Natural killer cell (primary cell): ENCODE data around the gene HSPB9. TPM values are rescaled to one million over a fixed set of nuclear protein-coding genes. Genes with fewer than 3 reads are reported as not detected.

Experiments used
- ATAC-seq, 3 donors: fragments of 150-1000 bp in 2 of 3; fragments of 200-7000 bp in 1 of 3; cut with Tn5 transposase; 1 replicate in 1 of 3; 2 replicates in 2 of 3; pipeline ENCODE4 v1.10.0; 2021; ENCODE audit warnings: mild to moderate bottlenecking in 2 of 3, moderate library complexity in 2 of 3
- DNase-seq, 2 donors: peaks; one replicate each; pipeline versions ENCODE4 v3.0.0 to v3.0.0-alpha.2; 2013 to 2021; ENCODE audit warnings: mixed read lengths in 1 of 2
- H3K27ac ChIP-seq: one replicate; pipeline ENCODE4 v1.5.1; 2013; ENCODE audit warnings: mild to moderate bottlenecking, low read length
- H3K27me3 ChIP-seq: one replicate; pipeline ENCODE4 v1.6.1; 2013; ENCODE audit warnings: low read length; ENCODE audit not compliant: control insufficient read depth, insufficient read depth
- H3K36me3 ChIP-seq: one replicate; pipeline ENCODE4 v1.6.1; 2013; ENCODE audit warnings: low read length; ENCODE audit not compliant: control insufficient read depth, insufficient read depth
- H3K4me1 ChIP-seq: one replicate; pipeline ENCODE4 v1.6.1; 2013; ENCODE audit warnings: low read length; ENCODE audit not compliant: control insufficient read depth, insufficient read depth
- H3K4me3 ChIP-seq: one replicate; pipeline ENCODE4 v1.5.1; 2013; ENCODE audit warnings: low read length
- H3K9me3 ChIP-seq: one replicate; pipeline ENCODE4 v1.6.1; 2013; ENCODE audit warnings: low read length; ENCODE audit not compliant: control insufficient read depth, insufficient read depth
- H3K27ac Mint-ChIP-seq, 2 donors: one replicate each; pipeline ENCODE4 v1.8.0; 2022; ENCODE audit warnings: mild to moderate bottlenecking in 2 of 2, mixed read lengths in 2 of 2, moderate library complexity in 1 of 2
- H3K27me3 Mint-ChIP-seq, 2 donors: one replicate each; pipeline ENCODE4 v1.8.0; 2022; ENCODE audit warnings: low read depth in 2 of 2, mixed read lengths in 2 of 2
- H3K36me3 Mint-ChIP-seq: one replicate; pipeline ENCODE4 v1.8.0; 2022; ENCODE audit warnings: mixed read lengths
- H3K4me1 Mint-ChIP-seq, 2 donors: one replicate each; pipeline ENCODE4 v1.8.0; 2022; ENCODE audit warnings: mixed read lengths in 2 of 2
- H3K4me3 Mint-ChIP-seq: one replicate; pipeline ENCODE4 v1.8.0; 2022; ENCODE audit warnings: mild to moderate bottlenecking, moderate library complexity, mixed read lengths
- H3K9me3 Mint-ChIP-seq, 2 donors: one replicate each; pipeline ENCODE4 v1.8.0; 2022; ENCODE audit warnings: mixed read lengths in 2 of 2
- WGBS: methylation state at CpG from one replicate; pipeline ENCODE4 v1.1.7; 2013; ENCODE audit warnings: missing lambda C conversion rate; ENCODE audit not compliant: insufficient coverage; 5-methylcytosine and 5-hydroxymethylcytosine counted together
- intact Hi-C: fragments of 100-400 bp; cut with micrococcal nuclease; formaldehyde crosslinking; loops from one replicate; pipeline ENCODE4 v1.14.2; 2022
- total RNA-seq, 4 donors: library from RNA; stranded (reverse); fragments of 120-200 nt in 1 of 4; gene quantifications; one replicate each; pipeline versions ENCODE4 v1.2.3 to v1.2.4, GENCODE V29; 2013 to 2022
- TF ChIP-seq, protein P1 (sequence below): fragments of 200-600 bp; IDR thresholded peaks from one replicate; pipeline ENCODE4 v1.8.0; 2022; ENCODE audit warnings: antibody characterized with exemption

Gene HSPB9
- total RNA-seq, 3 donors from 2014 or later (not counting 1 experiment from before 2014, with no cell fraction given) = not detected

DNA sequence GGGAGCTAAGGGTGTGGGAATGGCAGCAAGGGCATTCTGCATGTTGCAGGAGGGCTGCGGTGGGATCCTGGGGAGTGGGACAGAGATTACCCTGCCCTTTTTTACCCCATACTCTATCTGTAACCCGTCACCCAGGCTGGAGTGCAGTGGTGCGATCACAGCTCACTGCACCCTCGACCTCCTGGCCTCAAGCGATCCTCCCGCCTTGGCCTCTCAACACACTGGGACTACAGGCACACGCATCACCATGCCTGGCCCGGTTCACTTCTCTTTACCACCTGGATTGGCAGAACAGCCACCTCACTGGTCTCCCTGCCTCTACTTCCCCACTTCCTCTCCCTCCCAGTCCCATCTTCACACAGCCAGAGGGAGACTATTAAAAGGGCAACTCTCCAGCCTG is 33.9 kb upstream of the HSPB9 start:
- Mint-ChIP-seq H3K4me1 (no peaks in the 10 kb centered on the region), H3K27ac (no peak overlapping the region), H3K36me3 (no peaks in the 10 kb centered on the region), H3K9me3 (no peaks in the 10 kb centered on the region), H3K4me3 (no peak overlapping the region), H3K27me3 (peaks cover 0 to 4% of the 10 kb centered on the region in 2 donors)
- Histone ChIP-seq H3K27ac (no peak overlapping the region), H3K4me1 (no peaks in the 10 kb centered on the region), H3K27me3 (no peaks in the 10 kb centered on the region), H3K9me3 (no peaks in the 10 kb centered on the region), H3K36me3 (no peaks in the 10 kb centered on the region), H3K4me3 (no peak overlapping the region)
- no peak for DNase-seq
- 91% methylated on average over 8 of the region's 8 CpGs for WGBS
- TF ChIP-seq, protein P1, sequence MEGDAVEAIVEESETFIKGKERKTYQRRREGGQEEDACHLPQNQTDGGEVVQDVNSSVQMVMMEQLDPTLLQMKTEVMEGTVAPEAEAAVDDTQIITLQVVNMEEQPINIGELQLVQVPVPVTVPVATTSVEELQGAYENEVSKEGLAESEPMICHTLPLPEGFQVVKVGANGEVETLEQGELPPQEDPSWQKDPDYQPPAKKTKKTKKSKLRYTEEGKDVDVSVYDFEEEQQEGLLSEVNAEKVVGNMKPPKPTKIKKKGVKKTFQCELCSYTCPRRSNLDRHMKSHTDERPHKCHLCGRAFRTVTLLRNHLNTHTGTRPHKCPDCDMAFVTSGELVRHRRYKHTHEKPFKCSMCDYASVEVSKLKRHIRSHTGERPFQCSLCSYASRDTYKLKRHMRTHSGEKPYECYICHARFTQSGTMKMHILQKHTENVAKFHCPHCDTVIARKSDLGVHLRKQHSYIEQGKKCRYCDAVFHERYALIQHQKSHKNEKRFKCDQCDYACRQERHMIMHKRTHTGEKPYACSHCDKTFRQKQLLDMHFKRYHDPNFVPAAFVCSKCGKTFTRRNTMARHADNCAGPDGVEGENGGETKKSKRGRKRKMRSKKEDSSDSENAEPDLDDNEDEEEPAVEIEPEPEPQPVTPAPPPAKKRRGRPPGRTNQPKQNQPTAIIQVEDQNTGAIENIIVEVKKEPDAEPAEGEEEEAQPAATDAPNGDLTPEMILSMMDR = no peak
- intact Hi-C loops = no loop called here
- no peak for ATAC-seq

DNA sequence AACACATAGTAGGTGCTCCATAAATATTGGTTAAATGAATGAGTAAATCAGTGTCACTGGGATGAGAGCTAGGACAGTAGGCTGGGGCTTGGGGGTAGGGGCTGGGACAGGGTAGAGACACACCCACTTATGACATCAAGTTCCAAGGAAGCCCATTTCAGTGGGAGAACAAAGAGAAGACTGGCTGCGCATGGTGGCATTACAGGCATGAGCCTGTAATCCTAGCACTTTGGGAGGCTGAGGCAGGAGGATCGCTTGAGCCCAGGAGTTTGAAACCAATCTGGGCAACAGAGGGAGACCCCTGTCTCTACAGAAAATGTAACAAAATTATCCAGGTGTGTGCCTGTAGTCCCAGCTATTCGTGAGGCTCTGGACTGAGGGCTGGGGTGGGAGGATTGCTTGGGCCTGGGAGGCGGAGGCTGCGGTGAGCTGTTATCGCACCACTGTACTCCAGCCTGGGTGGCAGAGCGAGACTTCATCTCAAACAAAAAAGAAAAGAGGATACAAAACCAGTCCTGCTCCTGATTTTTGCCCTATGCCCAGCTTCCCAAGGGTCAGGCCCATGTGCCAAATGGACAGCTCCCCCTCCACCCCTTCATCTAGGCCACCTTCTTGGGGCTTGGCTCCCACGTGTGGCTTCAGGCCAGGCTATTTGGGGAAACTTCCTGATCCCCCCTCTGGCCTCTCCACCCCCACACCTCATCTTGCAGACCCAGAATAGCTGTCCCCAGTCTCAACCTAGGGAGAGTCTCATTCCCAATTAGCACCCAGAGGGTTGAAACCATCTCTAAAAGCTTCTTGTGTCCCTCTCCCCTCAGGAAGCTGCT is 31.4 kb upstream of the HSPB9 start:
- H3K4me1 ChIP-seq = no peaks in the 10 kb centered on the region
- Mint-ChIP-seq H3K4me1 (no peaks in the 10 kb centered on the region), H3K36me3 (no peaks in the 10 kb centered on the region), H3K27ac (no peak overlapping the region), H3K4me3 (no peak overlapping the region), H3K27me3 (peaks cover 0 to 9% of the 10 kb centered on the region in 2 donors), H3K9me3 (no peaks in the 10 kb centered on the region)
- TF ChIP-seq, protein P1 = no peak
- H3K27me3 ChIP-seq = no peaks in the 10 kb centered on the region
- no peak overlapping the region for H3K4me3 ChIP-seq
- DNase-seq (no peak), ATAC-seq (no peak)
- intact Hi-C loops = no loop called here
- no peaks in the 10 kb centered on the region for H3K36me3 ChIP-seq
- 89% methylated on average over 8 of the region's 8 CpGs for WGBS
- no peak overlapping the region for H3K27ac ChIP-seq
- H3K9me3 ChIP-seq = no peaks in the 10 kb centered on the region

DNA sequence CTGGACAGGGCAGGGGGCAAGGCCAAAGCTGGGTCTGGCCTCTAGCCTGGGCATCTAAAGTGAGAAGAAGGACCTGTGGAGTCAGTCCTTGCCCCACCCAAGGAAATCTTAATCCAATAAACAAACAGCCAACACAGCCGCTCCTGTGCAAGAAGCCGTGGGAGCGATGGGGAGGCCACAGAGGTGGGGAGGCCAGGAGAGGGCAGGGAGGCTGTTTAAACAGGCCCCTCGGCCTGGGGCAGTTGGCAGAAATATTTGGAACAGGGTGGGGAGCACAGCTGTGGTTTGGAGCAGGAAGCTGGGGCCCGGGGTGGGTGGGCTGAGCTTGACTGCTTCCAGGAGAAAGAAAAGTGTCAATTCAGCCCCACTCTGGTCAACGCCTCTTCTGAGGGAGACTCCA is 29.7 kb upstream of the HSPB9 start:
- Mint-ChIP-seq H3K36me3 (no peaks in the 10 kb centered on the region), H3K27ac (no peak overlapping the region), H3K27me3 (peaks cover 10 to 20% of the 10 kb centered on the region in 2 donors), H3K9me3 (no peaks in the 10 kb centered on the region), H3K4me3 (no peak overlapping the region), H3K4me1 (no peaks in the 10 kb centered on the region)
- 53% methylated on average over 6 of the region's 6 CpGs for WGBS
- no peaks in the 10 kb centered on the region for H3K9me3 ChIP-seq
- TF ChIP-seq, protein P1 = no peak
- no peaks in the 10 kb centered on the region for H3K36me3 ChIP-seq
- no peak for DNase-seq
- no peak overlapping the region for H3K4me3 ChIP-seq
- peaks cover 4% of the 10 kb centered on the region for H3K4me1 ChIP-seq
- no peak overlapping the region for H3K27ac ChIP-seq
- intact Hi-C loops = no loop called here
- ATAC-seq = no peak
- H3K27me3 ChIP-seq = peaks cover 7% of the 10 kb centered on the region
